Panc1 (cell line): ENCODE results near the gene ITFG1. TPM values are rescaled to one million over a fixed set of nuclear protein-coding genes. Genes with fewer than 3 reads are reported as not detected.

Source experiments
- ATAC-seq: fragments of 200-7000 bp; cut with Tn5 transposase; 2 replicates; pipeline ENCODE4 v1.9.1; 2020; ENCODE audit warnings: mild to moderate bottlenecking, moderate library complexity
- BruUV-seq: library from RNA; stranded (reverse); fragments of 400-500 nt; replicated peaks from 2 replicates; lab custom pipeline; 2021; lab: Mats Ljungman, UMichigan
- CTCF ChIA-PET: fragments of 300-600 bp; sonication (Branson Sonifier 250); formaldehyde crosslinking; loops from one replicate; lab custom pipeline; 2022; ENCODE audit warnings: antibody characterized with exemption; lab: Charles Lee
- POLR2A ChIA-PET: fragments of 300-600 bp; sonication (Branson Sonifier 250); formaldehyde crosslinking; loops from one replicate; lab custom pipeline; 2022; ENCODE audit warnings: antibody characterized with exemption; lab: Charles Lee
- DNase-seq: peaks from one replicate; pipeline ENCODE4 v3.0.0-alpha.2; 2010; ENCODE audit warnings: low read depth, low spot score
- H3K27ac ChIP-seq: 2 replicates; pipeline ENCODE4 v1.5.1; 2011; ENCODE audit warnings: mild to moderate bottlenecking, low read length, inconsistent platforms
- H3K27me3 ChIP-seq: fragments of 200-500 bp; sonication (Bioruptor generic); 2 replicates; pipeline ENCODE4 v1.6.0; 2014; ENCODE audit warnings: low read length, inconsistent platforms; ENCODE audit not compliant: control insufficient read depth, insufficient read depth
- H3K36me3 ChIP-seq: fragments of 200-500 bp; sonication (Bioruptor generic); 2 replicates; pipeline ENCODE4 v1.5.1; 2014; ENCODE audit warnings: inconsistent platforms, mild to moderate bottlenecking, low read length, moderate library complexity; ENCODE audit not compliant: control insufficient read depth, insufficient read depth
- H3K4me1 ChIP-seq: 2 replicates; pipeline ENCODE4 v1.5.1; 2011; ENCODE audit warnings: inconsistent platforms, mild to moderate bottlenecking, low read length, moderate library complexity; ENCODE audit not compliant: control insufficient read depth, insufficient read depth
- H3K4me3 ChIP-seq, 2 experiments: 2 replicates each; pipeline ENCODE4 v1.5.1; 2011 to 2012; ENCODE audit warnings: low read depth in 2 of 2, low read length in 2 of 2, mild to moderate bottlenecking in 2 of 2, inconsistent platforms in 1 of 2, moderate library complexity in 1 of 2
- H3K9me3 ChIP-seq: fragments of 200-500 bp; sonication (Bioruptor generic); 2 replicates; pipeline ENCODE4 v1.5.1; 2014; ENCODE audit warnings: low read depth, mild to moderate bottlenecking, inconsistent platforms, low read length, moderate library complexity; ENCODE audit not compliant: control insufficient read depth, insufficient read depth
- CTCF ChIP-seq: fragments of 450-650 bp; IDR thresholded peaks from 2 replicates; pipeline ENCODE4 v1.5.1; 2017; ENCODE audit warnings: mild to moderate bottlenecking
- POLR2AphosphoS5 ChIP-seq: IDR thresholded peaks from 2 replicates; pipeline ENCODE4 v1.6.1; 2012; ENCODE audit warnings: mild to moderate bottlenecking, low read depth, low read length, moderate library complexity
- REST ChIP-seq, 2 experiments: IDR thresholded peaks; 2 replicates each; pipeline ENCODE4 v1.6.1; 2011 to 2012; ENCODE audit warnings: low read depth in 2 of 2, control low read depth in 1 of 2, low read length in 1 of 2, mild to moderate bottlenecking in 1 of 2, moderate library complexity in 1 of 2; ENCODE audit not compliant: insufficient read depth in 1 of 2
- SIN3A ChIP-seq: IDR thresholded peaks from 2 replicates; pipeline ENCODE4 v1.6.1; 2012; ENCODE audit warnings: low read depth, mild to moderate bottlenecking, low read length, moderate library complexity, borderline replicate concordance; ENCODE audit not compliant: insufficient read depth
- TCF7L2 ChIP-seq: IDR thresholded peaks from 2 replicates; pipeline ENCODE4 v1.6.1; 2011; ENCODE audit warnings: mild to moderate bottlenecking, low read depth, low read length, inconsistent platforms
- in situ Hi-C: cut with HindIII; loops from 2 replicates; pipeline ENCODE4 v1.10.0; 2016; ENCODE audit warnings: low sequenced_read_pairs, low pct_unique_long_range_greater_than_20kb
- intact Hi-C: fragments of 100-400 bp; cut with micrococcal nuclease; formaldehyde crosslinking; loops from one replicate; pipeline ENCODE4 v1.10.0; 2022; ENCODE audit not compliant: unreplicated experiment
- total RNA-seq: library from RNA; stranded (reverse); gene quantifications from one replicate; pipeline ENCODE4 v1.2.1, GENCODE V29; 2021; ENCODE audit not compliant: unreplicated experiment

Gene ITFG1
- total RNA-seq, 1 experiment from 2014 or later = 26.5 TPM

GRCh38 chr16:47310792-47311211, 150.1 kb downstream of the ITFG1 start:
- ChIA-PET CTCF (no interaction called here), POLR2A (no interaction called here)
- DNase-seq = no peak
- no peak for ATAC-seq
- in situ Hi-C loops = no loop called here
- no peak for TF ChIP-seq REST (IDR thresholded peaks at IDR 0.05; ENCODE audit: insufficient read depth in 1 of 2, low read depth in 2 of 2, low read length in 1 of 2)
- TF ChIP-seq SIN3A = no peak
- no peak for TF ChIP-seq CTCF
- no peak for TF ChIP-seq TCF7L2
- TF ChIP-seq POLR2AphosphoS5 = no peak
- no TSS peak for BruUV-seq
- intact Hi-C loops = no loop called here
- Histone ChIP-seq H3K9me3 (no peaks in the 10 kb centered on the region), H3K27ac (no peak overlapping the region), H3K4me1 (no peaks in the 10 kb centered on the region), H3K27me3 (no peaks in the 10 kb centered on the region), H3K36me3 (no peaks in the 10 kb centered on the region), H3K4me3 (no peak overlapping the region)

GRCh38 chr16:47309581-47310312, 151.1 kb downstream of the ITFG1 start:
- no peak for TF ChIP-seq POLR2AphosphoS5
- no peak for TF ChIP-seq TCF7L2
- no peak for TF ChIP-seq CTCF
- TF ChIP-seq SIN3A = no peak
- TF ChIP-seq REST (IDR thresholded peaks at IDR 0.05; ENCODE audit: insufficient read depth in 1 of 2, low read depth in 2 of 2, low read length in 1 of 2) = no peak
- Histone ChIP-seq H3K27me3 (no peaks in the 10 kb centered on the region), H3K36me3 (no peaks in the 10 kb centered on the region), H3K27ac (no peak overlapping the region), H3K4me3 (no peak overlapping the region), H3K9me3 (no peaks in the 10 kb centered on the region), H3K4me1 (no peaks in the 10 kb centered on the region)
- DNase-seq = no peak
- intact Hi-C loops (no loop called here), in situ Hi-C loops (no loop called here)
- CTCF ChIA-PET = no interaction called here
- no peak for ATAC-seq
- BruUV-seq = no TSS peak
- POLR2A ChIA-PET = no interaction called here
